Adipose tissue (tissue), 3 donors: ENCODE data around the gene SHMT2. TPM values are rescaled to one million over a fixed set of nuclear protein-coding genes. Genes with fewer than 3 reads are reported as not detected.

ENCODE experiments used
- H3K27ac ChIP-seq: one replicate; pipeline ENCODE4 v1.5.1; 2013; ENCODE audit warnings: low read depth, low read length
- WGBS, 3 donors: extraction: QIAGEN DNeasy Blood & Tissue Kit; methylation state at CpG; one replicate each; pipeline ENCODE4 v1.1.7; 2013; 5-methylcytosine and 5-hydroxymethylcytosine counted together
- polyA plus RNA-seq, 3 donors: library from polyadenylated mRNA; stranded (reverse); fragments of 200-250 nt; gene quantifications; one replicate each; pipeline ENCODE4 v1.2.3, GENCODE V29; 2013
- donor health status: healthy with polysubstance abuse.
- donor health status: Bipolar disorder and iron deficiency.
- donor health status: healthy.

SHMT2 gene
- polyA plus RNA-seq, 3 donors, result 39.3 to 71.7 (median 60.8) TPM

GRCh38 chr12:57242691-57243454, 13.4 kb downstream of the SHMT2 start:
- 1 to 2% (median 1%) methylated on average over 42 to 45 of the region's 45 CpGs for WGBS, 3 donors
- no peak overlapping the region for H3K27ac ChIP-seq

DNA sequence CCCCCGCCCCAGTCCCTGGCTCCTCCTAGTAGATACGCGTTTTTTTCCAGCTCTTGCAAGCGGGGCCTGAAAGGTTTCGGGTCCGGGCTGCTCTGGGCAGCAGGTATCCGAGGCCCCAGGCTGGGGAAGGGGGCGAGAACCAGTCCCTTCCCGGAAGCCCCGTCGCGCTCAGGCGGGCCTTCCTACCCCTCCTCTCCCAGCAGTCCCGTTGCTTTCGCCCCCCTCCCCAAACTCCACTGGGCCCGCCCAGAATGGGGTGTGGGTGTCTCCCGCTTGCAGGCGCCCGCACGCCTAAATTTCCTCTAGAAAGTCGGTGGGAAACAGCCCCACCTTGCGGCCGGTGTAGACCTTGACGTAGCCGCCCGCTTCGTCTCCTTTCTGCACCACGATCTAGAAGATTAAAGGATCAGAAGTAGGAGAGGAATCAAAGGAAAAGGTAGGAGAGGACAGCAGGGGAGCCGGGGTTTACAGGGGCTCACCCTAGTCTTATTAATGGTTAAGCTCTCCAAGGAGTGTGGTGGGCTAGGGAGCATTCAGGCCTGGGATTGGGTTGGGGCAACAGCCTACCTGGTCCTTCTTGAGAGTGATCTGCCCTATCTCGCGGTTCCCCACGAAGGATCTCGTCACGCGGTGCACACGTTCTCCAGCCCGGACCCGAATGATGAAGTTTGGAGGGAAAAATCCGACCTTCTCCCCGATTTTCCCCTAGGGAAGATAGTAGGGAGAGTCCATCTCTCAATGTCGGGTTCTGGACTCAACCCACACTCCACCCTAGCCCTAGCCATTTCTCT, 14.2 kb downstream of the SHMT2 start:
- H3K27ac ChIP-seq, result no peak overlapping the region
- WGBS, 3 donors, result 7 to 9% (median 8%) methylated on average over 38 to 41 of the region's 41 CpGs

DNA sequence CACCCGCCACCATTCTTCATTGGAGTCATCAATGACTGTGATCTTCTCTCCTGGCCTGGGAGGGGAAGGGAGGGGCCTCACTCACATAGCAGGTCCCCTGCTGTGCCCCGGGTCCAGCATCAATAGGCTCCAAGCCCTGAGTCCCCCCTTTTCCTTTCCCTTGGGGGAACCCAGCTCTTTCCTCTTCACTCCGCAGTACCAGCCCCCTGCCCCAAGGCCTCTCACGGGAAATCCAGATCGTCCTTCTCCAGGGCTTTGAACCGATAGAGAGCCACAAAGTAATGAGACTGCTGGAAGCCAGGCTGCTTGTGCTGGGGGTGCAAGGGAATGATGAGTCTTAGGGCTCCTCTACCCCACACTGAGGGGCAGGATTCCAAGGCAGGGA, 14.8 kb downstream of the SHMT2 start:
- WGBS, 3 donors, result 64 to 74% (median 65%) methylated on average over 6 of the region's 6 CpGs
- no peak overlapping the region for H3K27ac ChIP-seq

DNA sequence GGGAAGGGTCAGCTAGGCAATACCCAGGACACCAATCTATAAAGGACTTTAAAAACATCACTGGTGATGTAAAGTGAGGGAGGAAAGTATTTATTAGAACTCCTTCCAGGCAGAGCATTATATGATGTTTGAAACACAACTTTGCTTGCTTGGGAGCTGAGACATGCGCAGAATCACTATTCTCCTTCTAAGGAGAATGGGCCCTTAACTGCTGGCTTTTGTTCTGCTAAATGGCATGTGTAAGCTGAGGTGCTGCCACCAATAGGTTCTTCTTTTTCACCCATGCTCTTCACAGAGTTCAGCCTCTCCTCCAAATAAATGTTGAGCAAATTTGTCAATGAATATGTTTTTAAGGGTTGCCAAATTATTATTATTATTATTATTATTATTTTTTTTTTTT, 17.5 kb downstream of the SHMT2 start:
- H3K27ac ChIP-seq, result no peak overlapping the region
- WGBS, 3 donors, result 95 to 100% (median 96%) methylated on average over 1 of the region's 1 CpG

DNA sequence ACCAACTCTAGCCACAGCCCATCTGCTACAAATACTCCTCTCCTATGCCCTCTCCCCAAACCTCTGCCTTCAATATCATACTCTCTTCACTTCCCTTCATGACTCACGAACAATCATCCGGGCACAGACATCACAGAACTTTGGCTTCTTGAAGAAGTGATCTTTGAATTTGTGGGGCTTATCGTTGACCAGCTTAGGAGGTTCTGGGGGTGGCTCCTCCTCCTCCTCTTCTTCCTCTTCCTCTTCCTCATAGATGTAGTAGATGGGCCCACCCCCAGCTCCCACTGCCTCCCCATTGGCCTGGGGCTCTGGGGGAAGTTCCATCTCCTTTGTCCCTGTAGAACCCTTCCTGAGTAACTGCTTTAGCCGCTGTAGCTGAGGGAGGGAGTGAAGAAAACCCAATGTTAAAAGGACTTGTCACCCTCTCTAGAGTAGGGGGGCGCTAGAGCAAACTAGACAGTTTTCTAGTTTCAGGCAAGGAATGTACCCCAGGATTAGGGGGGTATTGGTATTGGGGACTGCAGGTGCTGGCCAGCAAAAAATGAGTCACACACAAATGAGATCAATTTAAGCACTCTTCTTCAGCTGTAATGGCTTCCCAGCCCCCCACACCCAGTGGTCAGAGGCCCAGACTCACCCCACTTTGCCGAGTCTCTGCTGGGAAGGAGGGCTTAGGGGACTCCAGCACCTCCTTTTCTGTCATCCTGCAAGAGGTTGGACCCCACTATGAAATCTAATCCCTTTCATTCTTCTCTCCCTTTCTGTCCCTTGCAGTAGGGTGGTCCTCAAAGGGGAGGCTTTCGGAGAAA, 19.6 kb downstream of the SHMT2 start:
- 60 to 87% (median 61%) methylated on average over 7 of the region's 7 CpGs for WGBS, 3 donors
- no peak overlapping the region for H3K27ac ChIP-seq

DNA sequence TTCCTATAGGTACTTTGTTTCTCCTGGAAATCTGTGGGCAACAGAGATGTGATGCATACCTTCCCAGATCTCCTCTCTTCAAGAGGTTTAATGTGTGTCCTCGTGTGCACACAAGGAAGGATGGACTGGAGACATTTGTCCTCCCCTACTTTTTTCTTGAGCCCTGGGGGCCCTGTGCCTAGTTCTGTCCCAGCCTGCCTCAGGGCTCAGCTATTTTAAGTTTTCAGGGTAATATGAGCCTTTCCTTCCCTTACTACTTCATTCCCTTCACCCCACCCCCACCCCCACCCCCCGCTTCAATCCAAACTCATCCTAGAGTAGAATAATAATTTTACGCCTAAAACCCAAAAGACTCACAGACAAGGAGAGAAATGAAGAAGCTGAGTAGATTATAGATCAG, 21.0 kb downstream of the SHMT2 start:
- WGBS, 3 donors, result 71 to 80% (median 76%) methylated on average over 3 of the region's 3 CpGs

DNA sequence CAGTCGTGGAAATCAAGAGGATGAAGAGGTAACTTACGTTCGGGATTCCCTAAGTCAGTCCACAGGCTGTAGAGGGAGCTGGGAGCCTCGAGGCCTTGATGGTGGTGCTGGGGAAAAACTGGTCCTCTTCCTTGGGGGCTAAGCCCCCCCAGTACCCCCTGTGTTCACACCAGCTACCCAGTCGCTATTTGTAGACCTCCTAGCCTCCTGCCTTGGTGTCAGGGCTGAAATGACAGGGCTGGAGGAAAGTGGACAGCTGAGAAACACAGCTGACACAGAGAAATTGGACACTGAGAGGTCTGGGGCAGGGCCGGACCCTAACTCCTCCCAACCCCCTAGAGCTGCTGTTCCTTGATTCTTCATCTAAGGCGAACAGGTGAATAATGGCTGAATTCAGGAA, 21.4 kb downstream of the SHMT2 start, which contains the start of gene STAC3:
Gene STAC3 (minus strand): TSS at position 232 of the 400 bp plus-strand sequence. CDS start 1,551 bp downstream, outside the sequence.
- WGBS, 3 donors, result 65 to 72% (median 71%) methylated on average over 7 of the region's 7 CpGs
- no peak within 1 kb of the TSS for H3K27ac ChIP-seq

More for the DNA sequence above, 21.0 kb downstream of the SHMT2 start:
- H3K27ac ChIP-seq, result no peak overlapping the region

- no peak overlapping the region for H3K27ac ChIP-seq
- WGBS, 3 donors, result 92 to 94% (median 93%) methylated on average over 14 of the region's 14 CpGs
Observed at GRCh38 chr12:57254506-57255280, 25.2 kb downstream of the SHMT2 start.

- WGBS, 3 donors, result 85 to 93% (median 91%) methylated on average over 6 of the region's 6 CpGs
- H3K27ac ChIP-seq, result no peak overlapping the region
Observed at GRCh38 chr12:57255916-57256315, 26.4 kb downstream of the SHMT2 start.

- 30 to 74% (median 62%) methylated on average over 6 of the region's 6 CpGs for WGBS, 3 donors
- H3K27ac ChIP-seq, result no peak overlapping the region
Observed at GRCh38 chr12:57258977-57259970, 29.8 kb downstream of the SHMT2 start.

DNA sequence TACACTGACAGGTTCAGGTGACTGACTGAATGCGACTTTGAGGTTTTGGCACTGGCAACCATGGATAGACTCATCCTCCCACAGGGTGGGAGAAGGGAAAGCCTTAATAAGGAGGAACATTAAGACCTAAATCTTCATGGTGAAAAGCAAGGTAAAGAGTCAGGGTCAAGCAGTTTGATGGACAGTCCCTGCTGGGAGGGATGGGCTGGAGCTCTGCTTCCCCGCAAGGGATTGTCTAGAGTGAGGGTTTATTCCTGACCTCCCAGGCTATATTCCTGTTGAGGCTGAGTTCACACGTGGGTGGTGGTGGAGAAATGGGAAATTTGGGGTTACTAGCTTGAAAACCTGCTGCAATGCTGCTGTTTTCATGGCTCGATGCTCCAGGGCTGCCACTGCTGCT, 30.9 kb downstream of the SHMT2 start:
- H3K27ac ChIP-seq, result no peak overlapping the region

DNA sequence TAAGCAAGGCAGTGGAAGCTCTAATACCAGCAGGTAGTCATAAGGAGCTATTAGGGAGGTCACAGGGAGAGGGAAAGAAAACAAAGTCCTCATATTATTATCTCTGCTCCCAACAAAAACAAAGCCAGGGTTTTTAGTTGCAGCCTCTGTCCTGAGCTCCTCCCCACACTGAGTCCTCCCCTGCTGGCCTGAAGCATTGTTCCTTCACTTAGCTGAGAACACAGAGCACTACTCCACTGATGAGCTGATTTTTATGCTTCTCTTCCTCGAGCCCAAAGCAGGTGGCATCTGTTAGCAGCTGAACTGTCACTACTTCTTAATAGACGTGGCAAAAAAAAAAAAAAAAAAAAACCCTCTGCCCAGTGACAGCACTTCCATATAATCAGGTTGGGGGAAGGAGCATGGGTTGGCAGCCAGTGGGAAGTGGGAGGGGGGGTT, 31.9 kb downstream of the SHMT2 start:
- H3K27ac ChIP-seq, result no peak overlapping the region

More for the DNA sequence above, 30.9 kb downstream of the SHMT2 start:
- WGBS, 3 donors, result 86 to 89% (median 88%) methylated on average over 4 of the region's 4 CpGs

DNA sequence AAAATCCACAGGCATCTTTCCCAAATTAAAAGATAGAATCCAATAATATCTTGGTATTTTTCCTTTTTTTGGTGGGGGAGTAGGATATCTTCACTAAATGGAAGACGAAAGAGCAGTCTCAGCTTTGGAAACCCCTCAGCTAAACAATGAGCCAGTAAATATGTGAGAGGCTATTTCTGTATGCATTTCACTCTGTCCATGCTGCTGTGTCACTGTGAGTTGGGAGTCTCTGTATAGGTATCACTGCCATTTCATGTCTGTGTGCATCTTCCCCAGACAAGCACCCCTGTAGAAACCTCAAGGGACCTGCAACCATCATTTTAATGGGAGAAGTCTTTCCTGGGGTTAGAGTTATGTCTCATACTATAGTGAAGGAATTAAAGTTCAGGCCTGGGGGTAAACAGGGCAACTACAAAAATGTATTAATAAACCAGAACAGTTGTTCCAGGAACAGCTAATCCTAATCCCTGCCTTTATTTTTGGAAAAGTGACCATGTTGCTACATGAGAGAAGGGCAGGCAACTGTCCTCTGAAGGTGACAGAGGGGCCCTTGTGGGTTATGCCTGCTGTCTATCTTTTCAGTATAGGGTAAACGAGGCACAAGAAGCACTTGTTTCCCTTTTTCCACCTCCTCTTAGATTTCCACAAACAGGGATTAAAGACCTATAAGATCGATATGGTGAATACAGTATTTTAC, 32.8 kb downstream of the SHMT2 start:
- no peak overlapping the region for H3K27ac ChIP-seq
- WGBS, 3 donors, result 87 to 93% (median 89%) methylated on average over 3 of the region's 3 CpGs

More for the DNA sequence above, 31.9 kb downstream of the SHMT2 start:
- WGBS, 3 donors, result 54 to 72% (median 60%) methylated on average over 2 of the region's 2 CpGs

GRCh38 chr12:57263096-57263495, 33.6 kb downstream of the SHMT2 start:
- H3K27ac ChIP-seq, result no peak overlapping the region
- 90 to 94% (median 93%) methylated on average over 2 of the region's 2 CpGs for WGBS, 3 donors

DNA sequence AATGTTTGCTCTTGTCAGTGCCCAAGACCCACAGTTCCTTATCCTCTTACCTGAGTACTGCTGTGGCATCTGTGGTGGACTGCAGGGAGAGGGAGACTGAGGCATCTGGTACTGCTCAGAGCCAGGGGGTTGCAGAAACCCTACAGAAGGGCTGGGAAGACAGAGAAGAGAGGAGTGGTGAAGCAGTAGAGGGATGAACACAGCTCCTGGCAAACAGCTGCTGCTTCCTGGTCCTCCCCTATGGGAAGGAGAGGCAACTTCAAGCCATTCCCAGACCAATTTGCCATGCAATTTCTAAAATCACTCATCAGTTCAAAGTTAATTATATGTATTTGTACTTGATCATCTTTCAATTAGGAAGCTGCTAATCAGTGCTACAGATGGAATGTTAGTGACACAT, 37.2 kb downstream of the SHMT2 start:
- H3K27ac ChIP-seq, result no peak overlapping the region

DNA sequence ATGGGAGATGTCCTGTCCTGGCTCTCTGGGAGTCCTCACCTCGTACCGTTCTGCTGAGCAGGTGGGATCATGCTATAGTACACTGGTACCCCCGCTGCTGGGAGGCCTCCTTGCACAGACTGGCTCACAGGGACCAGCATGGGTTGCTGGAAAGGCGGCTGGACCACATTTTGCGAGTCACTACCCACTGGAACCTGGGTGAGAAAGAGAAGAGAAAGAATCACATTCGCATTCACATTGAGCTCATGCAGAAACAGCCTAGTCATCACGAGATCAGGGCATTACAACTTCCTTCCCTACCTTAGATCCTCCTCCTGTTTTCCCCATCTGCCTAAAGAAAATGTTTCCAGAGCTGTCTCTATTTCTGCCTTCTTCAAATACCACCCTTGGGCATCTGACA, 38.8 kb downstream of the SHMT2 start:
- 67 to 93% (median 72%) methylated on average over 7 of the region's 7 CpGs for WGBS, 3 donors
- H3K27ac ChIP-seq, result no peak overlapping the region
